Small intestine (tissue), 7 donors: ENCODE measurements around the gene TSPAN1. TPM values are rescaled to one million over a fixed set of nuclear protein-coding genes. Genes with fewer than 3 reads are reported as not detected.

ENCODE experiments used
- DNase-seq, 2 donors: peaks; one replicate each; pipeline versions ENCODE4 v3.0.0 to v3.0.0-alpha.2; 2013
- FAIRE-seq: peaks from 2 replicates; lab custom pipeline; 2012; peaks lifted over from hg19 to GRCh38; lab: Jason Lieb, UNC
- H3K27ac ChIP-seq, 3 donors: one replicate each; pipeline ENCODE4 v1.5.1; 2013; ENCODE audit warnings: low read length in 2 of 3, mild to moderate bottlenecking in 2 of 3, control low read depth in 1 of 3, inconsistent platforms in 1 of 3, low read depth in 1 of 3, moderate library complexity in 1 of 3
- H3K27me3 ChIP-seq, 3 donors: one replicate each; pipeline ENCODE4 v1.6.1; 2013; ENCODE audit warnings: low read length in 3 of 3, inconsistent platforms in 1 of 3; ENCODE audit not compliant: control insufficient read depth in 3 of 3, insufficient read depth in 3 of 3
- H3K36me3 ChIP-seq, 3 donors: one replicate each; pipeline ENCODE4 v1.6.1; 2013; ENCODE audit warnings: low read length in 3 of 3, inconsistent platforms in 1 of 3, low read depth in 1 of 3, mild to moderate bottlenecking in 1 of 3, moderate library complexity in 1 of 3; ENCODE audit not compliant: control insufficient read depth in 3 of 3, insufficient read depth in 2 of 3
- H3K4me1 ChIP-seq, 3 donors: one replicate each; pipeline ENCODE4 v1.6.1; 2013; ENCODE audit warnings: low read length in 2 of 3, inconsistent platforms in 1 of 3, low read depth in 1 of 3, mild to moderate bottlenecking in 1 of 3, moderate library complexity in 1 of 3; ENCODE audit not compliant: control insufficient read depth in 3 of 3, insufficient read depth in 2 of 3
- H3K4me3 ChIP-seq, 3 donors: one replicate each; pipeline ENCODE4 v1.5.1; 2013; ENCODE audit warnings: low read length in 3 of 3, control low read depth in 1 of 3, inconsistent platforms in 1 of 3, low read depth in 1 of 3, mild to moderate bottlenecking in 1 of 3, moderate library complexity in 1 of 3
- H3K9me3 ChIP-seq, 2 donors: one replicate each; pipeline ENCODE4 v1.6.1; 2013; ENCODE audit warnings: low read depth in 1 of 2, low read length in 1 of 2; ENCODE audit not compliant: control insufficient read depth in 2 of 2, insufficient read depth in 1 of 2
- WGBS, 3 donors: extraction: QIAGEN DNeasy Blood & Tissue Kit; methylation state at CpG; one replicate each; pipeline ENCODE4 v1.1.7; 2013; 5-methylcytosine and 5-hydroxymethylcytosine counted together
- polyA plus RNA-seq, 4 donors: library from polyadenylated mRNA; stranded (reverse) in 3 of 4; unstranded in 1 of 4; fragments of 200-250 nt in 3 of 4; fragments of 120-200 nt in 1 of 4; gene quantifications; one replicate each; pipeline versions ENCODE4 v1.2.1 to v1.2.3, GENCODE V29; 2013
- donor health status: healthy with polysubstance abuse.
- donor health status: control.
- donor health status: control.
- donor health status: Bipolar disorder and iron deficiency.
- donor health status: healthy.

TSPAN1 gene
- polyA plus RNA-seq, 4 donors, result 22.7 to 104 (median 52.2) TPM

DNA sequence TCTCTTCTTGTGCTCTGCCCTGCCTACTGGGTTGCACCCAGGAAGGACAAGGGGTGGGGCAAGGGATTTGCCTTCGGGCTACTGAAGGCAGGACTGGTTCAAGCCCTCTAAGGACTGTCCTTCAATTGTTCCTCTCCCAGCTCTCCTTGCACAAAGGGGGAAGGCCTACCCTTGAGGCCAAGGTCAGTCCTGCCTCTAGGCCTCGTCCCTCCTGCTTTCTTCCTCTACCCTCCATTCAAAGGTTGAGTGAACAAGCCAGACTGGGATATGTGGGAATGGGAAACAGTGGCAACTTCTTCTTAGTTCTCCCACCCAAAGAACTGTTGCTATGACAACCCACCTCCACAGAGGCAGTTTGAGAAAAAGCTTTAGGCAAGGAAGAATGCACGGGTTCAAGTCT is 30.9 kb downstream of the TSPAN1 start:
- FAIRE-seq, result no peak
- H3K4me3 ChIP-seq, result no peak overlapping the region
- H3K36me3 ChIP-seq, result no peaks in the 10 kb centered on the region
- H3K9me3 ChIP-seq, result no peaks in the 10 kb centered on the region
- H3K4me1 ChIP-seq, result peaks cover 0 to 7% (median 0%) of the 10 kb centered on the region in 3 donors
- peaks cover 0 to 5% (median 0%) of the 10 kb centered on the region in 3 donors for H3K27me3 ChIP-seq
- 42 to 60% (median 49%) methylated on average over 3 of the region's 3 CpGs for WGBS, 3 donors
- DNase-seq, result peak in 1 of 2 donors; percentile 26
- no peak overlapping the region for H3K27ac ChIP-seq

DNA sequence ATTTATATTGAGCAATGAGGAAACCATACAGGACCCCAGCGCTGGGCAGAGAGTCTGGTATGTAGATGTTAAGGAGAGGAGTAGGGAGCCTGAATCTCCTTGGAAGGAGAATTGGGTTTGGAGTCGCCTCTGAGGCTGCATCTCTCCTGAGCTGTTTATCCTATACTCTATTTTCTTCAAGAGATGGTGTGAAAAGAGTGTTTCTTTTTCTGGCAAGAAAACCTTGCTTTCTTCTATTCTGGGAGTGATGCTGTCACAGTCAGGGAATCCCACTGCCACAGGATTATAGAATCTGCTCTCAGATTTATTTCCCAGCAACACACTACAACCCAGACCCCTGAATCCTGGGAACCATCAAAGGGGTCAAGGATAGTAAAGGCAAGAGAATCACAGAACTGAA is 31.5 kb downstream of the TSPAN1 start:
- FAIRE-seq (no peak), DNase-seq (no peak)
- Histone ChIP-seq H3K4me3 (no peak overlapping the region), H3K27ac (no peak overlapping the region), H3K27me3 (peaks cover 0 to 5% (median 0%) of the 10 kb centered on the region in 3 donors), H3K36me3 (no peaks in the 10 kb centered on the region), H3K9me3 (no peaks in the 10 kb centered on the region), H3K4me1 (peaks cover 0 to 7% (median 0%) of the 10 kb centered on the region in 3 donors)
- 81 to 94% (median 82%) methylated on average over 2 of the region's 2 CpGs for WGBS, 3 donors

DNA sequence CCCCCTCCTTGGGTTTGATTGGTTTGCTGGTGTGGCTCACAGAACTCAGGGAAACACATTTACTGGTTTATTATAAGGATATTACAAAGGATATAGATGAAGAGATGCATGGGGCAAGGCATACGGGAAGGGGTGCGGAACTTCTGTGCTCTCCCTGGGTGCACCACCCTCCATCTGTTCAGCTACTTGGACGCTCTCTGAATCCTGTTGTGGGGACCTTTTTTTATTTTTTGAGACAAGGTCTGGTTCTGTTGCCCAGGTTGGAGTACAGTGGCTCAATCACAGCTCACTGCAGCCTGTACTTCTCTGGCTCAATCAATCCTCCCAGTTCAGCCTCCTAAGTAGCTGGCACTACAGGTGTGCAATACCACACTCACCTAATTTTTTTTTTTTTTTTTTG is 35.7 kb downstream of the TSPAN1 start:
- FAIRE-seq, result no peak
- DNase-seq, result no peak
- Histone ChIP-seq H3K4me3 (no peak overlapping the region), H3K36me3 (no peaks in the 10 kb centered on the region), H3K4me1 (no peaks in the 10 kb centered on the region), H3K27me3 (no peaks in the 10 kb centered on the region), H3K27ac (no peak overlapping the region), H3K9me3 (no peaks in the 10 kb centered on the region)
- WGBS, 3 donors, result 92 to 93% (median 92%) methylated on average over 3 of the region's 3 CpGs

DNA sequence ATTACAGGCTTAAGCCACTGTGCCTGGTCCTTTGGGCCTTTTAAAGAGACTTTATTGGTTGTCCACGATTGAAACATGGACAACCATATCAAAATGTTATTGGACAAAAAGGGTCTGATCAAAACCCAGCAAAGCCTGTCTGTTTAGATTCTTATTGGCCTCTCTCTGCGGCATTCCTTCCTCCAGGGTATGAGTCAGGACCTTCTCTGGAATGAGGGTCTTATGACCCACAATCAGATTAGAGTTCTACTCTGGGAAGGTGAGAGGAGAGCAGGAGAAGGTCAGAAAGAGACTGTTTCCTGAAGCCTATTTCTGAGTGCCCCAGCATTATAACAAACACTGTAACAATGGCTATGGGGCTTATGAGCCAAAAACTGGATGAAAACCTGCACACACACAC is 36.2 kb downstream of the TSPAN1 start:
- no peak overlapping the region for H3K4me3 ChIP-seq
- H3K27ac ChIP-seq, result no peak overlapping the region
- FAIRE-seq, result no peak
- no peak for DNase-seq
- no peaks in the 10 kb centered on the region for H3K27me3 ChIP-seq
- no peaks in the 10 kb centered on the region for H3K36me3 ChIP-seq
- H3K9me3 ChIP-seq, result no peaks in the 10 kb centered on the region
- 69 to 82% (median 72%) methylated on average over 2 of the region's 2 CpGs for WGBS, 3 donors
- H3K4me1 ChIP-seq, result no peaks in the 10 kb centered on the region

DNA sequence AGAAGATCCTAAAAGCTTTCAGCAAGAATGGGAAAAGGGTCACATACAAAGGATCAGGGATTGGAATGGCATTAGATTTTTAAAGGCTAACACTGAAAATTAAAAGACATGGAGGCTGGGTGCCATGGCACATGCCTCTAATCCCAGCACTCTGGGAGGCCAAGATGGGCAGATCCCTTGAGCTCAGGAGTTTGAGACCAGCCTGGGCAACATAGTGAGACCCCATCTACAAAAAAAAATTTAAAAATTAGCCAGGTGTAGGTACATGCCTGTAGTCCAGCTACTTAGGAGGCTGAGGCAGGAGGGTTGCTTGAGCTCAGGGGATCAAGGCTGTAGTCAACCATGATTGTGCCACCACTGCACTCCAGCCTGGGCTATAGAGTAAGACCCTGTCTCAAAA is 40.6 kb downstream of the TSPAN1 start:
- Histone ChIP-seq H3K27ac (no peak overlapping the region), H3K36me3 (no peaks in the 10 kb centered on the region), H3K4me1 (no peaks in the 10 kb centered on the region), H3K4me3 (no peak overlapping the region), H3K9me3 (no peaks in the 10 kb centered on the region), H3K27me3 (no peaks in the 10 kb centered on the region)
- DNase-seq (no peak), FAIRE-seq (no peak)

DNA sequence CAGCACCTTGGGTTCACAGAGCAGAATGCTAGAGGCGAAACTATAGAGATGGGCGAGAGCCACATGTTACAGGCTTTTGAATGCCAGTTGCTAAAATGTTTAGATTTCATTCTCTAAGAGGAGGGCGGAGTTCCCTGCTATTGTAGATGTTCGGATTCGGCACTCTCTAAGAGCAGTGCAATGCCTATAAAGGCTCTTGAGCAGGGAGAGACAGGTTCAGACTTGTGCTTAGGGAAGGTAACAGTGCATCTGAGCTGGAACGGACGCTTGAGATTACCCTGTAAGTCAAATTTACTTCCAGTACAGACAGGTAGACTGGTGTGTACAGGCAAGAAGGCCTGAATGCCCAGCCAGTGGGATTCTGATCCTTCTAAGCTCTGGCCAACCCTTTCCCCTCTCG is 43.6 kb downstream of the TSPAN1 start:
- Histone ChIP-seq H3K4me3 (no peak overlapping the region), H3K27me3 (no peaks in the 10 kb centered on the region), H3K36me3 (no peaks in the 10 kb centered on the region), H3K4me1 (peaks cover 0 to 7% (median 0%) of the 10 kb centered on the region in 3 donors), H3K27ac (no peak overlapping the region), H3K9me3 (no peaks in the 10 kb centered on the region)
- FAIRE-seq, result no peak
- DNase-seq, result no peak
- 87 to 90% (median 89%) methylated on average over 8 of the region's 8 CpGs for WGBS, 3 donors

DNA sequence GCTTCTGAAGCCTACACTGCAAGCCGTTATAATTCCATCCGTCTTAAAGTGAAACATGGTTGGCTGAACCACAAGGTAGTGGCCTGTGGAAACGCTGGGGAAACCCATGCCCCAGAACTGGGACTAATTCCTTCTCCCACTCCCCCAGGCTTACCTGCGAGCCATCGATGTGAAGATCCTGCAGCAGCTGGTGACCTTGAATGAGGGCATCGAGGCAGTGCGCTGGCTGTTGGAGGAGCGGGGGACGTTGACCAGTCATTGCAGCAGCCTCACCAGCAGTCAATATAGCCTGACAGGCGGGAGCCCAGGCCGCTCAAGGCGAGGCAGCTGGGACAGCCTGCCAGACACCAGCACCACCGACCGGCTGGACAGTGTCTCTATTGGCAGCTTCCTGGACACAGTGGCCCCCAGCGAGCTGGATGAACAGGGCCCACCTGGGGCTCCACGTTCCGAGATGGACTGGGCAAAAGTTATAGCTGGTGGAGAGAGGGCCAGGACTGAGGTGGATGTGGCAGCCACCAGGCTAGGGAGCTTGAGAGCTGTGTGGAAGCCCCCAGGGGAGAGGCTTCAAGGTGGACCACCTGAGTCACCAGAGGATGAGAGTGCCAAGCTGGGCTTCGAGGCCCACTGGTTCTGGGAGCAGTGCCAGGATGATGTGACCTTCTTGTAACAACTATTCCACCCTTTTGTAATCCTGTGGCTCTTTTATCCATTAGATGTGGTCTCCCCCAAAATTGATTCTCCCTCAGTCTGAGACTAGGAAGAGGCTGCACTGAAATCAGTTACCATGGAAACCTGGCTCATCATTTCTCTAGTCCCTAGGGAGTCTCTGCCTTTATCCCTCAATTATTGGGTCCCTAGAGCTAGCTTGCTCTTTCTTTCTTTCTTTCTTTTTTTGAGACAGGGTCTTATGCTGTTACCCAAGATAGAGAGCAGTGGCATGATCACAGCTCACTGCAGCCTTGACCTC is 44.9 kb downstream of the TSPAN1 start:
- 82 to 87% (median 83%) methylated on average over 18 of the region's 18 CpGs for WGBS, 3 donors
- no peaks in the 10 kb centered on the region for H3K9me3 ChIP-seq
- H3K27ac ChIP-seq, result no peak overlapping the region
- H3K27me3 ChIP-seq, result no peaks in the 10 kb centered on the region
- DNase-seq (no peak), FAIRE-seq (no peak)
- no peak overlapping the region for H3K4me3 ChIP-seq
- H3K4me1 ChIP-seq, result peaks cover 0 to 7% (median 0%) of the 10 kb centered on the region in 3 donors
- H3K36me3 ChIP-seq, result no peaks in the 10 kb centered on the region

DNA sequence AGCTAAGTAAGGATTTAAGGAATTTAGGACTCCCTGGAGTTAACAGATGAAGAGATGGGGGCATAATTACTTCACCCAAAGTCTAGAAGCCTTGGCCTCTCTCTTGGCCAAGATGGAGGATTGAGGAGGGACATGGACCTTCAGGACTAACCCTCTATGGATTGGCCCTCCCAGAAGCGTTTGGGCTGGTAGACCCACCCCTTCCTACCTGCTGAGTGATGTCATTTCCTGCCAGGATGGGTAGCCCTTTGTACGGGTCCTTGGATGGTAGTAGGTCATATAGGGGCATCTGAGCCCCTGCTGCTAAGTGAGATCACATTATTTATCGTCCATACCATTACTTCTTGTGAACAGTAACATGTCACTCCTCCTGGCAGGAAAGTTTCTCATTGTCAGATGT is 45.9 kb downstream of the TSPAN1 start:
- H3K4me1 ChIP-seq, result peaks cover 0 to 7% (median 0%) of the 10 kb centered on the region in 3 donors

More for the DNA sequence above, 45.9 kb downstream of the TSPAN1 start:
- no peaks in the 10 kb centered on the region for H3K36me3 ChIP-seq
- no peak overlapping the region for H3K27ac ChIP-seq
- H3K4me3 ChIP-seq, result no peak overlapping the region
- no peak for FAIRE-seq
- 83 to 92% (median 84%) methylated on average over 3 of the region's 3 CpGs for WGBS, 3 donors
- no peaks in the 10 kb centered on the region for H3K9me3 ChIP-seq
- DNase-seq, result no peak
- no peaks in the 10 kb centered on the region for H3K27me3 ChIP-seq
